GM12892 (cell line): ENCODE measurements around the gene NOS3.

ENCODE experiments used
- POLR2A ChIP-seq: IDR thresholded peaks from 2 replicates; pipeline ENCODE4 v1.6.1; 2011; ENCODE audit warnings: low read depth, low read length, control low read depth
- POLR2AphosphoS5 ChIP-seq: IDR thresholded peaks from 2 replicates; pipeline ENCODE4 v1.6.1; 2011; ENCODE audit warnings: low read depth, low read length, control low read depth

- TF ChIP-seq POLR2AphosphoS5: no peak
- no peak for TF ChIP-seq POLR2A
Observed at GRCh38 chr7:150947241-150947745, 43.5 kb upstream of the NOS3 start.
